HG03139 (cell line): ENCODE results near the gene SEMA3F.

Experiments
- ATAC-seq: cut with Tn5 transposase; IDR thresholded peaks from one replicate; pipeline ENCODE4 v1.9.1; 2021; ENCODE audit not compliant: unreplicated experiment

The SEMA3F gene

DNA sequence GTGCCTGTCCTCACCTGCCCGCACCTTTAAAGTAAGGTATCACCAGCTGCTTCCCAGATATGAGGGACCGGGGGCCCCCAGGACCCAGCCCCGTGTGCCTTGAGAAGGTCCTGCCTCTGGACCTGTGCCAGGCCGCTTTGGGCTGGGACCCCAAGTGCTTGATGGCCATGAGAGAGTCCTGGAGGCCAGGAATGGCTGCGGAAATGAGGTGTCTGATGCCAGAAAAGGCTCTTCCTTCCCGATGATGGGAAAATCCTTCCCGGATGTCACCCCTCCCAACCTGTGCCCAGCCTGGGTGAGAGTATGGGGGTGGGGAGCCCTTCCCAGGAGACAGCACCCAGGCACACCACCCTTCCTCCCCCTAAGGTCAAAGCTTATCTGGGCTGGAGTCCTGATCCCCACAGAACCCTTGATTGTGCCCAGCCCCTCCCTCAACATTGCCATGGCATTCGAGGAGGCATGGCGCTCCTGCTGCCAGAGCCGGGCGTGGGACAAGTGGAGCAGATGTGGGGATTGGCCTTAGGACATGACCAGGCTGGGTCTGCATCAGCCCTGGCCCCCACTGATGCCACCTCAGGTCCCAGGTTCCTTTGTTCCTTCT lies 14.2 kb downstream of the SEMA3F start:
- ATAC-seq = no peak

DNA sequence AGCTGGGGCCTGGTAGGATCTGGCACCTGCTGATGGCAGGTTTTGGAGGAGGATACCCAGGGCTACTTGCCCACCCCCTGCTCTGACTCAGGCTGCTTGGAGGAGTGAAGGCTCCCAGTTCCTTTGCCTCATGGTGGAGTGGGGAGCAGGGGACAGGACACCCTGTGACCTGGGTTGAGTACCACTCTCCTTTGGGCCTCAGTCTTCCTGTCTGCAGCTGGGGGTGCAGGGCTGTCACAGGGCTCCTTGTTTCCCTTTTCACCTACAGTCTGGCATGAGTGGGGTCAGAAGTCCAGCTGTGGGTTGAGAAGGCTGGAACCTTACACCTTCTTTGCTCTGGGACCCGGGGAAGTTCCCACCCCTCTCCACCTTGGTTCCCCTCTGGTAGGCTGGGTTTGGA lies 14.7 kb downstream of the SEMA3F start:
- ATAC-seq = no peak

DNA sequence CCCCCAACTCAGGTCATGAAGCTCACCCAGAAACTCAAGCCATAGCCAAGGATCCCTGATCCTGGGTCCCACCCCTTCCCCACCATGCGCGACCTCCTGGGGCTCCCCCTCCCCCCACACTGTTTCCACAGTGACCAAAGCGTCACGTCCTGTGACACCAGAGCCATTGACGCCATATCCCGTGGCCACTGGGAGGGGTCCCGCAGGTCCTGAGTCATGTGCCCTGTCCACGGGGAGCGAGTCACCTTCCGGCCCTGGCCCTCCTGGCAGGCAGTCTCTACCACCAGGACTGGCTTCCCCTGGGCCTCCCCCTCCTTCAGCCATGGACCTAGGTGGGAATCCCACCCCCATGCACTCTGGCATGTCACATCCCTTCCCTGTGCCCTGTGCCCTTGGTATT lies 15.6 kb downstream of the SEMA3F start:
- ATAC-seq = no peak

DNA sequence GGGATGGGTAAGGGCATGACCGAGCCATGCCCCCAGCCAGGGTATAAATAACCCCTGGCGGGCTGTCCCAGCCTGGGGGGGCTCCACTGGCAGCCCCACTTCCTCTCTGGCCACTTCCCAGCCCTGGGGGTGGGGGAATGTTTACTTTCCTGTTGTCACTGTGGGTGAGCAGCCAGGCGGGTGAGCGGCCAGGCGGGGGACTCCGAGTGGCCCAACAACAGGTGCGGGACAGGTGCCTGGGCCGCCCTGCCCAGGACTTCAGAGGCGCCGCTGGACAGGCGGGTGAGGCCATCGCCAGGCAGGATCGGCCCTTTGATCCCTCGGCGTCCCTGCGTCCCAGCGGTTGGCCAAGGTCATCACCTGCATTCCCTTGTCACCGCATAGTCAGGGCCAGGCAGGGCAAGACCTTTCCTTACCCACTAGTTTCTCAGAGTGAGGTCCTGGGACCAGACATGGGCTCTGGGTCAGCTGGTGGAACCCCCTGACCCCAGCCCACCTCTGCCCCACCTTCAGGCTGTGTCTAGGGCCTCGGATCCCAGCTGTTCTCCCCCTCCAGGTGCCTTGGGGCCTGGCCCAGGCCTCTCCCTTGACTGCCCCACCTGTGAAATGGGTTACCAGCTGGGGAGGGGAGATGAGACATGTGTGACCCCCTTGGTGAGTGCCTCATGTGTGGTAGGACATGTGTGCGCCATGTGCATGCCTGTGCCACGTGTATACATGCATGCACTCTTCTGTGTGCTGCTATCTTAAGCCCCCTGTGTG lies 16.6 kb downstream of the SEMA3F start:
- ATAC-seq = no peak

DNA sequence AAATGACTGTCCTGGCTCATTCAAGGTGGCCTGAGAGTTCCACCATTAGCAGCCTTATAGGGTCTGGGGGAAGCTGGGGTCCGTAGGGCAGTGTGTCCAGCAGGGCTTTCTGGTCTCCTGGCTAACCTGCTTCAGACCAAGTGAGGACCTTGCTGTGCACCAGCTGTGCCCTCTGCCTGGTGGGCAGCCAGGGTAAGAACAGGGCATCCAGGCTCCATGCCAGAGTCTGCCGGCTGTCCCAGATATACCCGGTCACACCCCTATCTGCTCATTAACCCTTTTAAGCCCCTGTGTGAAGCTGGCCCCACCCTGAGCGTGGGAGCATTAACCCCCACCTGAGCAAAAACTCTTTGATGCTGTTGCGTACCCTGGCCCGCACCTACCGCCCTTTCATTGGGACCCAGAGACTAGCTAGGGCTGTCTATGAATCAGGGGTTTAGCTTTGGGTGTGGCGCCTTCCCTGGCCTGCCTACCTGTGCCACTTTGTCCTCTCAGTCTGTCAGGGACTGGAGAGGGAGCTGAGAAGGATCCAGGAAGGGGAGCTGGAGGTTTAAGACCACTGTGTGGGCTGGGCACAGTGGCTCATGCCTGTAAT lies 17.6 kb downstream of the SEMA3F start:
- ATAC-seq = no peak

DNA sequence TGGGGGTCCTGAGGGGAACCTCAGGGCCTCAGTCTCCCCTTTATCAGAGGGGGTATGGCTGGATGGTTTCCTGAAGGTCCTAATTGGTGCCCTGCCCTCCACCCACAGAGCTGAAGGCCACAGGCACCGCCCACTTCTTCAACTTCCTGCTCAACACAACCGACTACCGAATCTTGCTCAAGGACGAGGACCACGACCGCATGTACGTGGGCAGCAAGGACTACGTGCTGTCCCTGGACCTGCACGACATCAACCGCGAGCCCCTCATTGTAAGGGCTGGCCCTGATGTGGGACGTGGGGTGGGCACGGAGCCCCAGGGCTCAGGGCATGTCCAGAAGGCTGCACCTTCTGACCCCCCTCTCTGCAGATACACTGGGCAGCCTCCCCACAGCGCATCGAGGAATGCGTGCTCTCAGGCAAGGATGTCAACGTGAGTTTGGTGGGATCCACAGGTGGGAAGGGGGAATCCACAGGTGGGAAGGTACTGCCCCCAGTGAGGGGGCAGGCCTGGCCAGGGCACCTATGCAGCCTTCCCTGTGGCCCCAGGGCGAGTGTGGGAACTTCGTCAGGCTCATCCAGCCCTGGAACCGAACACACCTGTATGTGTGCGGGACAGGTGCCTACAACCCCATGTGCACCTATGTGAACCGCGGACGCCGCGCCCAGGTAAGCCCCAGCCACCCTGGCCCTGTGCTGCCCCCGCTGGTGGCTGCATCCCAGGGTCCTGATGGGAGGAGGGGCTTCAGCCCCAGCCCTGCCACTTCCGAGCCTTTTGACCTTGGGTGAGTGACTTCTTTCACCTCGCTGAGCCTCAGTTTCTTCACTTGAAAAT lies 18.8 kb downstream of the SEMA3F start:
- ATAC-seq = no peak

DNA sequence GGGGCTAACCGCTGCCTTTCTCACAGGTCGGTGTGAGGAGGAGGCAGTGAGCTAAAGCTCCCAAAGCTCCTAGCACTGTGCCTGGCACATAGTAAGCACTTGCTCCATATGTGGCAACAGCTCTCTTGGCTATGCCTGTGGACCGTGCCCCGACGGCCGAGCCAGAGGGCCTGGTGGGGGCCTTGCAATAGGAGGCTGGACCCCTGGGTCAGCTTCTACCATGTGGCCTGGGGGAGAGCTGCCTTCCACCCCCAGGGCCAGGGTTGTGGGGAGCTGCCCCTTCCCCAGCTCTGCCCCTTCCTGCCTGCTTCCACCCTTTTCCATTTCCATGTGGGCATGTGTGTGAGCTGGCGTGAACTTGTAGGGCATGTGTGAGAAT lies 19.4 kb downstream of the SEMA3F start:
- no peak for ATAC-seq

DNA sequence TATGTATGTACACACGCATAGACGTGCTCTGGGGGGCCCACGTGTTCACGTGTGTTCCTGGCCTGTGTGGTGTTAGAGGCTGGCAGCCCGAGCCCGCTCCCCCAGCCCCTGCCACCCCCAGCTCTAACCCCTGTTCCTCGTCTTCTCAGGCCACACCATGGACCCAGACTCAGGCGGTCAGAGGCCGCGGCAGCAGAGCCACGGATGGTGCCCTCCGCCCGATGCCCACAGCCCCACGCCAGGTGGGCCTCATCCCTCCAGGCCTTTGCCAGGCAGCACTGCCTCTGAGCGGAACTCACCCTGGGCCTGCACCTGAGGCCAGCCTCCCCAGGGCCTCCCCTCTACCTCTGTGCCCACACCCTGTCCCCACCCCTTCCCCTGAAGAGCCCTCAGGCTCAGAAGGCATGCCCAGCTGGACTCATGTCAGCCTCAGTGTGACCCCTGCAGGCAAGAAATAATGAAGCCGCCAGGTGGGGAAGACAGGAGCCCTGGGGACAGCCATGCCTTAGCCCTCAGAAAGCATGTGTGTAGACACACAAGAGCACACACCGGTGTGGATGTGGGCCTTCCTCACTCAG lies 19.9 kb downstream of the SEMA3F start:
- no peak for ATAC-seq

DNA sequence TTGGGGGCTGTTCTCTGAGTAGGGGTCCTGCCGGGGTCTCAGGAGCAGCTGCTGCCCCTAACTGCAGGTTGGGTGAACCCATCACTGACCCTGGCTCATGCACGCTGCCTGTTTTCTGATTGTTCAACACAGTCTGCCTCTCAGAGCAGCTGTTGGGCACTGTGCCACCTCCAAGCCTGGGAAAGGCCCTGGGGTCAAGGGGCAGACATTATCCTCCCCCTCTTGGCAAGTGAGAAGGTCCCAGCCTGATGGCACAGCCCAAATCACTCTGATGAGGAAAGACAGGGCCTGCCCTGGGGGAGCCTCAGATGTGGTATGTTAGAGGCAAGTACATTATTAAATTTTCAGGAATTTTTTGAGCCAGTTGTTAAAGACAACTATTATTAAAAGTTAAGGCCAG lies 22.2 kb downstream of the SEMA3F start:
- no peak for ATAC-seq

DNA sequence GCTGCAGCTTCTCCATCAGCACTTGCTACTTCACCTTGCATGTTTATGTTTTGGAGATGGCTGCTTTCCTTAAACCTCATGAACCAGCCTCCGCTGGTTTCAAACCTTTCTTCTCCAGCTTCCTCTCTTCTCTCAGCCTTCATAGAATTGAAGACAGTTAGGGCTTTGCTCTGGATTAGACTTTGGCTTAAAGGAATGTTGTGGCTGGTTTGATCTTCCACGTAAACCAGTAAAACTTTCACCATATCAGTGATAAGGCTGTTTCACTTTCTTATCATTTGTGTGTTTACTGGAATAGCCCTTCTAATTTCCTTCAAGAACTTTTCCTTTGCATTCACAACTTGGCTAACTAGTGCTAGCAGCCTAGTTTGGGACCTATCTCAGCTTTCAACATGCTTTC lies 24.6 kb downstream of the SEMA3F start:
- ATAC-seq = no peak

DNA sequence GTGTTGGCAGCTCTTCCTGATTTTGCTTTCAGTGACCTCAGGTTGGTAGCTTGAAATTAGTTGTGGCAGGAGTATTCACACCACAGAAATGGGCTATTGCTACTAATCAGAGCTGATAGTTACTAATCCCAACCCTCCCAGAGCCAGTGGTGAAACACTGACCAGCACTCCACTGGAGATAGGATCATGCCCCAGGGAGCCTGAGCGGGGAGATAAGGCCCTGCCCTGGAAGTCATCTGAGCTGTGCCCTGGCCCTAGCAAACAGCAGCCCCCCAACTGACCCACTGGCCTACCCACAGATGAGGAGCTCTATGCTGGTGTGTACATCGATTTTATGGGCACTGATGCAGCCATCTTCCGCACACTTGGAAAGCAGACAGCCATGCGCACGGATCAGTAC lies 26.9 kb downstream of the SEMA3F start:
- no peak for ATAC-seq

DNA sequence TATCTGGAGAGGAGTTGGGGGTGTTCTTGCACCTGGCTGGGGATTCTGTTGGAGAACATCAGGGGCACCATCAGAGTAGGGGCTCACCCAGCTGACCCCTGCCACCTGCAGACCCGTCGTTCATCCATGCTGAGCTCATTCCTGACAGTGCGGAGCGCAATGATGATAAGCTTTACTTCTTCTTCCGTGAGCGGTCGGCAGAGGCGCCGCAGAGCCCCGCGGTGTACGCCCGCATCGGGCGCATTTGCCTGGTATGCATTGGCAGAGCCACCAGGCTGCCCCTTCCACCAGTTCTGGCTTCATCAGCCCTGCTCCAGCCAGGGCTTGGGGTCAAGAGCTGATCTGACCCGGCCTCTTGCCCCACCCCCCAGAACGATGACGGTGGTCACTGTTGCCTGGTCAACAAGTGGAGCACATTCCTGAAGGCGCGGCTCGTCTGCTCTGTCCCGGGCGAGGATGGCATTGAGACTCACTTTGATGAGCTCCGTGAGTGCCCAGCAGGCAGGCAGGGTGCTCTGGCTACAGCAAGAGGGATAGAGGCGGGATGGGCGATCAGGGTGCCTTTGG lies 27.5 kb downstream of the SEMA3F start:
- ATAC-seq = no peak

DNA sequence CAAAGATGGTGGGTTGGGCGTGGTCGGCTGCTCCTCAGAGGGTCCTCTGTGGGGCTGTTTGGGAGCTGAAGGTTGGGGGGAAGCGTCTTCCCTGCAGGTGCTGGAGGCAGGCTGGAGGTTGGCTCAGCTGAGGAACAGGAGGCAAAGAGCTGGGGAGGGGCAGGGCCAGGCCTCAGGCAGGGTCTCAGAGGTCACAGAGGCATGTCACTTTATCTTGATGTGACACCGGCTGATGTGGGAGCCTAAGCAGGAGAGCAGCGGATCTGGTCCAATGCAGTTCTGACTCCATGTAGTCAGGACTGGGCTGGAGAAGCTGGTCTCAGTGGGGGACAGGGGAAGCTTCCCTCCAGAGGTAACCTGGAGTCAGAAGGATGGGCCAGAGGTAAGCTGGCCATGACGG lies 28.6 kb downstream of the SEMA3F start:
- ATAC-seq = no peak

DNA sequence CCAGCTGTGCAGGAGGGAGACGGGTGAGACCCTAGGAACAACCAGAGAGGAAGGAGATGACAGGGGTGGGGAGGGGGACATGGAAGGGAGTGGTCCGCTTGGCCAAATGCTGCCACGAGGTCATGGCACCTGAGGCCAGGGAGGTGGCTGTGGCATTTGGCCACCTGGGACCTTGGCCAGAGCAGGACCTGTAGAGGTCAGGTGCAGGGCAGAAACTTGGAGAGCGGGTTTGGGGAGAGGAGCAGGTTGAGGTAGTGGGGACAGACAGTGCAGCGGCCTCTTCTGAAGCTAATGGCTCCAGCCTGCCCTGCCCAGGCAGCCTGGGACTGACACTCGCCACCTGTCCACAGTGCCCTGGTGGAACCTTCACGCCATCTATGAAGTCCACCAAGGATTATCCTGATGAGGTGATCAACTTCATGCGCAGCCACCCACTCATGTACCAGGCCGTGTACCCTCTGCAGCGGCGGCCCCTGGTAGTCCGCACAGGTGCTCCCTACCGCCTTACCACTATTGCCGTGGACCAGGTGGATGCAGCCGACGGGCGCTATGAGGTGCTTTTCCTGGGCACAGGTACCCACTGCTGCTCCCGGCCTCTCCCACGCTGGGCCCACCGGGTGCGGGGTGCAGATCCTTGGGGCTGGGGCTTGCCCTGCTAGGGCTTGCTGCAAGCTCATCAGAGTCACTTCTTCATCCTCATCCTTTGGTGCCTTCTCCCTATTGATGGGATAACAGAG lies 29.3 kb downstream of the SEMA3F start:
- no peak for ATAC-seq

DNA sequence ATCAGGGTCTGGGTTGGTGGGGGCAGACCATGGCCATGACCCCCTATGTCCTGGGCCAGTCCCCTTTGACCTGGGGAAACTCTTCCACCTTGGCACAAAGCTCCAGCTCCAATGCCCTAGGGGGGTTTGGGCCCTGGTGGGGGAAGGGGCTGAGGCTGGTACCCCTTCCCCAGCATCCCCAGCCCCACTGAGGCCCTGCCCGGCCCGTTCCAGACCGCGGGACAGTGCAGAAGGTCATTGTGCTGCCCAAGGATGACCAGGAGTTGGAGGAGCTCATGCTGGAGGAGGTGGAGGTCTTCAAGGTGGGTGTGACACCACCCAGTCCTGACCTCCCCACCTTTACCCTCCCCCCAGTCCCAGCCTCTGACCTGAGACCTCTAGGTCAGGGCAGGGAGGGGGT lies 30.1 kb downstream of the SEMA3F start:
- no peak for ATAC-seq

DNA sequence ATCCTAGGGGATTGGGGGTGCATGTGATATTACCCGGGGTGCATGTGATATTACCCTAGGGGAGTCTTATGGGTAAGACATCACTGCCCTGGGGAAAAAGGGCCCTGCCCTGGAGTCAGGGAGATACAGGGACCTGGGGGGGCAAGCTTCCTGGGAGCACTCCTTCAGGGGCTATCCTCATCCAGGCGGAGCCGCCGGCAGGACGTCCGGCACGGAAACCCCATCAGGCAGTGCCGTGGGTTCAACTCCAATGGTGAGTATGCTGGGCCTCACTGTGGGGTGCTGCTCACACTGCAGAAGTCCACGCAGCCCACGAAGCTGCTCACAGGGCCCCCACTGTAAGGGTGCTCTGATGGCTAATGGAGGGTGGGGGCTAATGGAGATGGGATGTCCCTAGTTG lies 31.0 kb downstream of the SEMA3F start:
- no peak for ATAC-seq

DNA sequence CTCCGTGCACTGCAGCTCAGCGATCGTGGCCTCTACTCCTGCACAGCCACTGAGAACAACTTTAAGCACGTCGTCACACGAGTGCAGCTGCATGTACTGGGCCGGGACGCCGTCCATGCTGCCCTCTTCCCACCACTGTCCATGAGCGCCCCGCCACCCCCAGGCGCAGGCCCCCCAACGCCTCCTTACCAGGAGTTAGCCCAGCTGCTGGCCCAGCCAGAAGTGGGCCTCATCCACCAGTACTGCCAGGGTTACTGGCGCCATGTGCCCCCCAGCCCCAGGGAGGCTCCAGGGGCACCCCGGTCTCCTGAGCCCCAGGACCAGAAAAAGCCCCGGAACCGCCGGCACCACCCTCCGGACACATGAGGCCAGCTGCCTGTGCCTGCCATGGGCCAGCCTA lies 32.6 kb downstream of the SEMA3F start:
- no peak for ATAC-seq

DNA sequence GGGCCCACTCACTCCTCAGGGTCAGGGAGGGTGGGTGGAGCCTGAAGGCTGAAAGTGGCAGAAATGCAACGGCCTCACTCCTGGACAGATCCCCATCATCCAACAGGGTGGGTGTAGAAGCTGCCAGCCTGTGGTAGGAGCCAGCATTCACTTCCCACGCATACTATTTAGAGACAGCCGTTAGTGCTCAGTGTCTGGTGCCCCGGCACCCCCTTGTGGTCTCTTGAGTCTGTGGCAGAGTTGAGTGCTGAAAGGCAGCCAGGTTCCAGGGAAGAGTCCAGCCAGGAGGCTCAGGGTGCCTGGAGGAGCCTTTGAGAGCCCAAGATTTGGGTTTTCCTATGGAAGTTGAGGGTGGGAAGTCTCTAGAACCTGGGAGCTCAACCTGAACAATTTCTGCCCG lies 34.1 kb downstream of the SEMA3F start:
- no peak for ATAC-seq

DNA sequence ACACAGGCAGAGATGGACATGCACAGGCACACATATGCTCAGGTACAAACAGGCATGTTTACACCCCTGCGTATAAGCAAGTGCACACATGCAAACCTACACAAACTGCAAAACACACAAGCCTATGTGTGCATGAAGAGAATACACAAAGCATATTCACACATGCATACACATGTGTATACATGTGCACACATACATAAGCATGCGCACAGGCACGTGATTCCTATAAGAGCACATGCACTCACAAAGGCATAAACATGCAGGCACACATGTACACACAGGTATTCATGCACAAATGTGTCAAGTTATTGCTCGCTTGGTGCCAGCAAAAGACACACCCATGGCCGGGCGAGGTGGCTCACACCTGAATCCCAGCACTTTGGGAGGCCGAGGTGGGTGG lies 34.9 kb downstream of the SEMA3F start:
- no peak for ATAC-seq

DNA sequence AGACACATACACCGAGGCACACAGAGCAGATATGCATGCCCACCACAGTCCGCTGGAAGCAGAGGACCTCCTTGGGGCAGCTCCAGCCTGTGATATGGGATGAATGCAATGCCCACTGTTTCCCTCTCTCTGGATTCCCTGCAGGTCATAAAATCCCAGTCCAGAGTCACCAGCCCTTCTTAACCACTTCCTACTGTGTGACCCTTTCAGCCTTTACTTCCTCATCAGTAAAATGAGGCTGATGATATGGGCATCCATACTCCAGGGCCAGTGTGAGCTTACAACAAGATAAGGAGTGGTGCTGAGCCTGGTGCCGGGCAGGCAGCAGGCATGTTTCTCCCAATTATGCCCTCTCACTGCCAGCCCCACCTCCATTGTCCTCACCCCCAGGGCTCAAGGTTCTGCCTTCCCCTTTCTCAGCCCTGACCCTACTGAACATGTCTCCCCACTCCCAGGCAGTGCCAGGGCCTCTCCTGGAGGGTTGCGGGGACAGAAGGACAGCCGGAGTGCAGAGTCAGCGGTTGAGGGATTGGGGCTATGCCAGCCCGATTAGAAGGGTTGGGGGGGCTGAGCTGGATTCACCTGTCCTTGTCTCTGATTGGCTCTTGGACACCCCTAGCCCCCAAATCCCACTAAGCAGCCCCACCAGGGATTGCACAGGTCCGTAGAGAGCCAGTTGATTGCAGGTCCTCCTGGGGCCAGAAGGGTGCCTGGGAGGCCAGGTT lies 36.0 kb downstream of the SEMA3F start, which contains the start of gene GNAT1:
TSS of gene GNAT1 (plus strand) at position 675 of the 725 bp plus-strand sequence. CDS start 116 bp downstream, outside the sequence.
- ATAC-seq = no peak
